Measurements from ENCODE around the gene CCDC122.
A peak's percentile ranks its signal among the peaks of the same experiment; 100 is the strongest.

The CCDC122 gene

GRCh38 chr13:43877766-43878165 is 1.8 kb downstream of the CCDC122 start:
- Histone ChIP-seq H3K9me3 (ENCODE audit: control insufficient read depth, low read length) (peaks cover 5% of the 10 kb centered on the region), H3K36me3 (ENCODE audit: control insufficient read depth, insufficient read depth, low read length) (peaks cover 6% of the 10 kb centered on the region), H3K4me3 (ENCODE audit: extremely low read depth, insufficient read depth, low read length, poor library complexity, severe bottlenecking) (no peak overlapping the region), H3K27ac (ENCODE audit: low read depth, low read length, severe bottlenecking) (no peak overlapping the region), H3K4me1 (ENCODE audit: control insufficient read depth, insufficient read depth, low read length, poor library complexity, severe bottlenecking) (peaks cover 5% of the 10 kb centered on the region)
- no CpG with 5 or more reads among the region's 1 CpG for WGBS, 2 experiments (ENCODE audit: insufficient coverage in 2 of 2)

GRCh38 chr13:43877326-43877725 is 2.2 kb downstream of the CCDC122 start:
- H3K9me3 ChIP-seq (ENCODE audit: control insufficient read depth, low read length) = peaks cover 5% of the 10 kb centered on the region
- peaks cover 5% of the 10 kb centered on the region for H3K4me1 ChIP-seq (ENCODE audit: control insufficient read depth, insufficient read depth, low read length, poor library complexity, severe bottlenecking)
- H3K36me3 ChIP-seq (ENCODE audit: control insufficient read depth, insufficient read depth, low read length) = peaks cover 7% of the 10 kb centered on the region
- H3K4me3 ChIP-seq (ENCODE audit: extremely low read depth, insufficient read depth, low read length, poor library complexity, severe bottlenecking) = no peak overlapping the region
- no peak overlapping the region for H3K27ac ChIP-seq (ENCODE audit: low read depth, low read length, severe bottlenecking)

GRCh38 chr13:43876366-43876765 is 3.2 kb downstream of the CCDC122 start:
- WGBS, 2 experiments (ENCODE audit: insufficient coverage in 2 of 2) = 93% methylated on average over 2 of the region's 2 CpGs; no CpG with 5 or more reads in 1 of the 2 experiments
- Histone ChIP-seq H3K27ac (ENCODE audit: low read depth, low read length, severe bottlenecking) (no peak overlapping the region), H3K9me3 (ENCODE audit: control insufficient read depth, low read length) (peaks cover 5% of the 10 kb centered on the region), H3K4me3 (ENCODE audit: extremely low read depth, insufficient read depth, low read length, poor library complexity, severe bottlenecking) (no peak overlapping the region), H3K4me1 (ENCODE audit: control insufficient read depth, insufficient read depth, low read length, poor library complexity, severe bottlenecking) (peaks cover 5% of the 10 kb centered on the region), H3K36me3 (ENCODE audit: control insufficient read depth, insufficient read depth, low read length) (peaks cover 7% of the 10 kb centered on the region)

GRCh38 chr13:43874504-43875092 is 4.9 kb downstream of the CCDC122 start:
- Histone ChIP-seq H3K27ac (ENCODE audit: low read depth, low read length, severe bottlenecking) (no peak overlapping the region), H3K4me1 (ENCODE audit: control insufficient read depth, insufficient read depth, low read length, poor library complexity, severe bottlenecking) (peaks cover 5% of the 10 kb centered on the region), H3K4me3 (ENCODE audit: extremely low read depth, insufficient read depth, low read length, poor library complexity, severe bottlenecking) (no peak overlapping the region), H3K9me3 (ENCODE audit: control insufficient read depth, low read length) (peaks cover 5% of the 10 kb centered on the region), H3K36me3 (ENCODE audit: control insufficient read depth, insufficient read depth, low read length) (peaks cover 9% of the 10 kb centered on the region)
- no CpG with 5 or more reads among the region's 2 CpGs for WGBS, 2 experiments (ENCODE audit: insufficient coverage in 2 of 2)

- Histone ChIP-seq H3K9me3 (ENCODE audit: control insufficient read depth, low read length) (peaks cover 5% of the 10 kb centered on the region), H3K36me3 (ENCODE audit: control insufficient read depth, insufficient read depth, low read length) (peaks cover 15% of the 10 kb centered on the region), H3K4me1 (ENCODE audit: control insufficient read depth, insufficient read depth, low read length, poor library complexity, severe bottlenecking) (no peaks in the 10 kb centered on the region), H3K4me3 (ENCODE audit: extremely low read depth, insufficient read depth, low read length, poor library complexity, severe bottlenecking) (no peak overlapping the region), H3K27ac (ENCODE audit: low read depth, low read length, severe bottlenecking) (no peak overlapping the region)
- WGBS, 2 experiments (ENCODE audit: insufficient coverage in 2 of 2) = 92 to 100% methylated on average over 1 of the region's 1 CpG
Measured at GRCh38 chr13:43872181-43872580, 7.4 kb downstream of the CCDC122 start.

GRCh38 chr13:43865892-43866291 is 13.6 kb downstream of the CCDC122 start:
- H3K4me3 ChIP-seq (ENCODE audit: extremely low read depth, insufficient read depth, low read length, poor library complexity, severe bottlenecking) = no peak overlapping the region
- peak overlapping the region; percentile 80 for H3K27ac ChIP-seq (ENCODE audit: low read depth, low read length, severe bottlenecking)
- H3K4me1 ChIP-seq (ENCODE audit: control insufficient read depth, insufficient read depth, low read length, poor library complexity, severe bottlenecking) = no peaks in the 10 kb centered on the region
- peaks cover 15% of the 10 kb centered on the region for H3K9me3 ChIP-seq (ENCODE audit: control insufficient read depth, low read length)
- 80% methylated on average over 1 of the region's 4 CpGs; no CpG with 5 or more reads in 1 of the 2 experiments for WGBS, 2 experiments (ENCODE audit: insufficient coverage in 2 of 2)
- H3K36me3 ChIP-seq (ENCODE audit: control insufficient read depth, insufficient read depth, low read length) = peaks cover 16% of the 10 kb centered on the region

- Histone ChIP-seq H3K4me1 (ENCODE audit: control insufficient read depth, insufficient read depth, low read length, poor library complexity, severe bottlenecking) (no peaks in the 10 kb centered on the region), H3K36me3 (ENCODE audit: control insufficient read depth, insufficient read depth, low read length) (peaks cover 14% of the 10 kb centered on the region), H3K9me3 (ENCODE audit: control insufficient read depth, low read length) (peaks cover 15% of the 10 kb centered on the region), H3K4me3 (ENCODE audit: extremely low read depth, insufficient read depth, low read length, poor library complexity, severe bottlenecking) (no peak overlapping the region), H3K27ac (ENCODE audit: low read depth, low read length, severe bottlenecking) (no peak overlapping the region)
- 100% methylated on average over 1 of the region's 4 CpGs for WGBS, 2 experiments (ENCODE audit: insufficient coverage in 2 of 2)
Measured at GRCh38 chr13:43864921-43865320, 14.6 kb downstream of the CCDC122 start.

- Histone ChIP-seq H3K27ac (ENCODE audit: low read depth, low read length, severe bottlenecking) (no peak overlapping the region), H3K4me3 (ENCODE audit: extremely low read depth, insufficient read depth, low read length, poor library complexity, severe bottlenecking) (no peak overlapping the region), H3K36me3 (ENCODE audit: control insufficient read depth, insufficient read depth, low read length) (peaks cover 7% of the 10 kb centered on the region), H3K9me3 (ENCODE audit: control insufficient read depth, low read length) (peaks cover 15% of the 10 kb centered on the region), H3K4me1 (ENCODE audit: control insufficient read depth, insufficient read depth, low read length, poor library complexity, severe bottlenecking) (no peaks in the 10 kb centered on the region)
- 100% methylated on average over 1 of the region's 1 CpG for WGBS, 2 experiments (ENCODE audit: insufficient coverage in 2 of 2)
Measured at GRCh38 chr13:43861863-43862262, 17.7 kb downstream of the CCDC122 start.

- WGBS, 2 experiments (ENCODE audit: insufficient coverage in 2 of 2) = 83% methylated on average over 1 of the region's 1 CpG; no CpG with 5 or more reads in 1 of the 2 experiments
- Histone ChIP-seq H3K4me1 (ENCODE audit: control insufficient read depth, insufficient read depth, low read length, poor library complexity, severe bottlenecking) (peaks cover 4% of the 10 kb centered on the region), H3K27ac (ENCODE audit: low read depth, low read length, severe bottlenecking) (no peak overlapping the region), H3K9me3 (ENCODE audit: control insufficient read depth, low read length) (peaks cover 35% of the 10 kb centered on the region), H3K36me3 (ENCODE audit: control insufficient read depth, insufficient read depth, low read length) (peaks cover 5% of the 10 kb centered on the region), H3K4me3 (ENCODE audit: extremely low read depth, insufficient read depth, low read length, poor library complexity, severe bottlenecking) (no peak overlapping the region)
Measured at GRCh38 chr13:43852923-43853404, 26.6 kb downstream of the CCDC122 start.

GRCh38 chr13:43850873-43851272 is 28.7 kb downstream of the CCDC122 start:
- WGBS, 2 experiments (ENCODE audit: insufficient coverage in 2 of 2) = 100% methylated on average over 1 of the region's 1 CpG; no CpG with 5 or more reads in 1 of the 2 experiments
- Histone ChIP-seq H3K27ac (ENCODE audit: low read depth, low read length, severe bottlenecking) (no peak overlapping the region), H3K4me1 (ENCODE audit: control insufficient read depth, insufficient read depth, low read length, poor library complexity, severe bottlenecking) (peaks cover 4% of the 10 kb centered on the region), H3K36me3 (ENCODE audit: control insufficient read depth, insufficient read depth, low read length) (peaks cover 5% of the 10 kb centered on the region), H3K9me3 (ENCODE audit: control insufficient read depth, low read length) (peaks cover 35% of the 10 kb centered on the region), H3K4me3 (ENCODE audit: extremely low read depth, insufficient read depth, low read length, poor library complexity, severe bottlenecking) (no peak overlapping the region)

GRCh38 chr13:43848001-43848649 is 31.4 kb downstream of the CCDC122 start:
- Histone ChIP-seq H3K4me1 (ENCODE audit: control insufficient read depth, insufficient read depth, low read length, poor library complexity, severe bottlenecking) (peaks cover 4% of the 10 kb centered on the region), H3K9me3 (ENCODE audit: control insufficient read depth, low read length) (peaks cover 30% of the 10 kb centered on the region), H3K36me3 (ENCODE audit: control insufficient read depth, insufficient read depth, low read length) (peaks cover 5% of the 10 kb centered on the region), H3K4me3 (ENCODE audit: extremely low read depth, insufficient read depth, low read length, poor library complexity, severe bottlenecking) (no peak overlapping the region), H3K27ac (ENCODE audit: low read depth, low read length, severe bottlenecking) (peak overlapping the region; percentile 52)
- no CpG with 5 or more reads among the region's 1 CpG for WGBS, 2 experiments (ENCODE audit: insufficient coverage in 2 of 2)
